Esophagus mucosa (tissue), 1 donor: Measurements from ENCODE around the gene CD28. TPM values are rescaled to one million over a fixed set of nuclear protein-coding genes. Genes with fewer than 3 reads are reported as not detected.
"Not testable (repeated sequence)": the region's sequence is repeated elsewhere in the genome, so short reads cannot be mapped to it uniquely, and the experiment has no call there.

ENCODE experiments used
- ATAC-seq: fragments of 200-7000 bp; cut with Tn5 transposase; one replicate; pipeline ENCODE4 v1.9.1; 2020
- total RNA-seq: library from RNA; stranded (reverse); gene quantifications from one replicate; pipeline ENCODE4 v1.2.4, GENCODE V29; 2023
- donor health status: DM: yes; HTN: yes; CAD: no.

CD28 gene
- total RNA-seq, 1 donor from 2014 or later: 0.28 TPM

GRCh38 chr2:203785391-203786110 is 79.1 kb downstream of the CD28 start:
- ATAC-seq: not testable (repeated sequence)

- no peak for ATAC-seq
Measured at GRCh38 chr2:203786549-203787351, 80.3 kb downstream of the CD28 start.

GRCh38 chr2:203787979-203788378 is 81.5 kb downstream of the CD28 start:
- ATAC-seq: no peak

Other genes with a start within 250 kb of the CD28 start
- 27.7 TPM for gene RAPH1, start 171.3 kb upstream of the CD28 start, total RNA-seq
- 0.52 TPM for gene CTLA4, start 161.1 kb downstream of the CD28 start, total RNA-seq
- gene ICOS, start 230.1 kb downstream of the CD28 start, total RNA-seq: not detected